Measurements from ENCODE around the gene PTPRF. TPM values are rescaled to one million over a fixed set of nuclear protein-coding genes. Genes with fewer than 3 reads are reported as not detected.

PTPRF gene
- total RNA-seq, 2 donors from 2014 or later: 203 to 250 TPM

DNA sequence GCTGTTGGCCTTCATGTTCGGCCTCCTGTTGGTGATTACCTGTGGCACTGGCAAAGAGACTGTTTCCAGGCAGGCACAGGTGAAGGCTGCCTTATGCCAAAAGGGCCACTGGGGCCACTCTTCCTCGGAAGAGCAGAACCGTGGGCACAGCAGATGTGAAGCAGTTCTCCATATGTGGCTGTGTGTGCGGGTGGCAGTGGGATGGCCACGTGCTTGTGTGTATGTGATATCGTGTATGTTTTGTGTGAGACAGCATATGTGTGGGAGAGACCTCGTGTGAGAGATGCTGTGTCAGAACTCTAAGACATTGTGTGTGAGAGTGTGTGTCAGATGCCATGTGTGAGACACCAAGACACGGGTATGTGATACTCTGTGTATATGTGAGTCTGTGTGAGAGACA is 65.9 kb downstream of the PTPRF start:
- Mint-ChIP-seq H3K27ac (no peak overlapping the region), H3K4me3 (no peak overlapping the region), H3K36me3 (ENCODE audit: low read depth) (peaks cover 34% of the 10 kb centered on the region), H3K9me3 (no peaks in the 10 kb centered on the region), H3K27me3 (ENCODE audit: insufficient read depth) (no peaks in the 10 kb centered on the region), H3K4me1 (no peaks in the 10 kb centered on the region)
- TF ChIP-seq, protein P1, sequence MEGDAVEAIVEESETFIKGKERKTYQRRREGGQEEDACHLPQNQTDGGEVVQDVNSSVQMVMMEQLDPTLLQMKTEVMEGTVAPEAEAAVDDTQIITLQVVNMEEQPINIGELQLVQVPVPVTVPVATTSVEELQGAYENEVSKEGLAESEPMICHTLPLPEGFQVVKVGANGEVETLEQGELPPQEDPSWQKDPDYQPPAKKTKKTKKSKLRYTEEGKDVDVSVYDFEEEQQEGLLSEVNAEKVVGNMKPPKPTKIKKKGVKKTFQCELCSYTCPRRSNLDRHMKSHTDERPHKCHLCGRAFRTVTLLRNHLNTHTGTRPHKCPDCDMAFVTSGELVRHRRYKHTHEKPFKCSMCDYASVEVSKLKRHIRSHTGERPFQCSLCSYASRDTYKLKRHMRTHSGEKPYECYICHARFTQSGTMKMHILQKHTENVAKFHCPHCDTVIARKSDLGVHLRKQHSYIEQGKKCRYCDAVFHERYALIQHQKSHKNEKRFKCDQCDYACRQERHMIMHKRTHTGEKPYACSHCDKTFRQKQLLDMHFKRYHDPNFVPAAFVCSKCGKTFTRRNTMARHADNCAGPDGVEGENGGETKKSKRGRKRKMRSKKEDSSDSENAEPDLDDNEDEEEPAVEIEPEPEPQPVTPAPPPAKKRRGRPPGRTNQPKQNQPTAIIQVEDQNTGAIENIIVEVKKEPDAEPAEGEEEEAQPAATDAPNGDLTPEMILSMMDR (conservative IDR thresholded peaks at IDR 0.05): no peak
- H3K4me3 ChIP-seq (ENCODE audit: low read length): no peak overlapping the region
- 94 to 97% methylated on average over 8 of the region's 8 CpGs for WGBS, 2 experiments (ENCODE audit: insufficient coverage in 1 of 2, insufficient read length in 1 of 2)
- no peak for DNase-seq
- H3K4me1 ChIP-seq (ENCODE audit: control insufficient read depth, insufficient read depth, low read length): no peaks in the 10 kb centered on the region
- no peaks in the 10 kb centered on the region for H3K9me3 ChIP-seq (ENCODE audit: control insufficient read depth, low read length)
- no peak overlapping the region for H3K9ac ChIP-seq (ENCODE audit: extremely low read depth, low read length, poor library complexity, severe bottlenecking)
- no peak overlapping the region for H3K27ac ChIP-seq (ENCODE audit: low read depth, low read length)
- peaks cover 41% of the 10 kb centered on the region for H3K36me3 ChIP-seq (ENCODE audit: control insufficient read depth, insufficient read depth, low read length)
- no peaks in the 10 kb centered on the region for H3K27me3 ChIP-seq (ENCODE audit: control insufficient read depth, insufficient read depth, low read length, poor library complexity, severe bottlenecking)

DNA sequence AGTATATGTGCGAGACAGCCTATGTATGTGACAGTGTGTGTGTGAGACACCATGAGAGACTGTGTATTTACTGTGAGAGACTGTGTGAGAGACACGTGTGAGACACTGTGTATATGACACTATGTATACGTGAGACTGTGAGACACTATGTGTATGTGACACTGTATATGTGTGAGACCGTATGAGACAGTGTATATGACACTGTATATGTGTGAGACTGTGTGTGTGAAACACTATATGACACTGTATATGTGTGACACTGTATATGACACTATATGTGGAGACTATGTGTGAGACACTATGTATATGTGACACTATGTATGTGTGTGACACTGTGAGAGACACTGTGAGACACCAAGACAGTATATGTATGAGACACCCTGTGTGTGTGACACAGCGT is 66.3 kb downstream of the PTPRF start:
- no peaks in the 10 kb centered on the region for H3K27me3 ChIP-seq (ENCODE audit: control insufficient read depth, insufficient read depth, low read length, poor library complexity, severe bottlenecking)
- peaks cover 37% of the 10 kb centered on the region for H3K36me3 ChIP-seq (ENCODE audit: control insufficient read depth, insufficient read depth, low read length)
- no peaks in the 10 kb centered on the region for H3K4me1 ChIP-seq (ENCODE audit: control insufficient read depth, insufficient read depth, low read length)
- H3K27ac ChIP-seq (ENCODE audit: low read depth, low read length): no peak overlapping the region
- H3K27me3 Mint-ChIP-seq (ENCODE audit: insufficient read depth): no peaks in the 10 kb centered on the region
- H3K9me3 ChIP-seq (ENCODE audit: control insufficient read depth, low read length): no peaks in the 10 kb centered on the region
- H3K36me3 Mint-ChIP-seq (ENCODE audit: low read depth): peaks cover 30% of the 10 kb centered on the region
- H3K27ac Mint-ChIP-seq: no peak overlapping the region
- H3K9ac ChIP-seq (ENCODE audit: extremely low read depth, low read length, poor library complexity, severe bottlenecking): no peak overlapping the region
- no peaks in the 10 kb centered on the region for H3K9me3 Mint-ChIP-seq
- TF ChIP-seq, protein P1 (conservative IDR thresholded peaks at IDR 0.05): no peak
- no peak for DNase-seq
- no peak overlapping the region for H3K4me3 ChIP-seq (ENCODE audit: low read length)
- 88 to 99% methylated on average over 5 of the region's 5 CpGs for WGBS, 2 experiments (ENCODE audit: insufficient coverage in 1 of 2, insufficient read length in 1 of 2)
- H3K4me1 Mint-ChIP-seq: no peaks in the 10 kb centered on the region
- no peak overlapping the region for H3K4me3 Mint-ChIP-seq

DNA sequence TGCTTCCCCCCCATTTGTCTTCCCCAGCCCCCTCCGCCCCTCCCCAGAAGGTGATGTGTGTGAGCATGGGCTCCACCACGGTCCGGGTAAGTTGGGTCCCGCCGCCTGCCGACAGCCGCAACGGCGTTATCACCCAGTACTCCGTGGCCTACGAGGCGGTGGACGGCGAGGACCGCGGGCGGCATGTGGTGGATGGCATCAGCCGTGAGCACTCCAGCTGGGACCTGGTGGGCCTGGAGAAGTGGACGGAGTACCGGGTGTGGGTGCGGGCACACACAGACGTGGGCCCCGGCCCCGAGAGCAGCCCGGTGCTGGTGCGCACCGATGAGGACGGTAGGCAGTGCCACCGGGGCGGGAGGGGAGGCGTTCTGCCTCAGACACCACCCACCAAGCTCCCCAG is 67.0 kb downstream of the PTPRF start:
- TF ChIP-seq, protein P1 (conservative IDR thresholded peaks at IDR 0.05): no peak
- no peaks in the 10 kb centered on the region for H3K4me1 ChIP-seq (ENCODE audit: control insufficient read depth, insufficient read depth, low read length)
- Mint-ChIP-seq H3K36me3 (ENCODE audit: low read depth) (peaks cover 23% of the 10 kb centered on the region), H3K9me3 (no peaks in the 10 kb centered on the region), H3K27ac (no peak overlapping the region), H3K27me3 (ENCODE audit: insufficient read depth) (no peaks in the 10 kb centered on the region), H3K4me3 (no peak overlapping the region), H3K4me1 (no peaks in the 10 kb centered on the region)
- DNase-seq: no peak
- 95 to 96% methylated on average over 16 to 31 of the region's 31 CpGs for WGBS, 2 experiments (ENCODE audit: insufficient coverage in 1 of 2, insufficient read length in 1 of 2)
- H3K9ac ChIP-seq (ENCODE audit: extremely low read depth, low read length, poor library complexity, severe bottlenecking): no peak overlapping the region
- H3K9me3 ChIP-seq (ENCODE audit: control insufficient read depth, low read length): no peaks in the 10 kb centered on the region
- no peak overlapping the region for H3K4me3 ChIP-seq (ENCODE audit: low read length)
- no peaks in the 10 kb centered on the region for H3K27me3 ChIP-seq (ENCODE audit: control insufficient read depth, insufficient read depth, low read length, poor library complexity, severe bottlenecking)
- H3K36me3 ChIP-seq (ENCODE audit: control insufficient read depth, insufficient read depth, low read length): peaks cover 30% of the 10 kb centered on the region
- no peak overlapping the region for H3K27ac ChIP-seq (ENCODE audit: low read depth, low read length)
